ENCODE results near the gene RNF121. TPM values are rescaled to one million over a fixed set of nuclear protein-coding genes. Genes with fewer than 3 reads are reported as not detected.
"Not testable (repeated sequence)": the region's sequence is repeated elsewhere in the genome, so short reads cannot be mapped to it uniquely, and the experiment has no call there.

Gene RNF121
- 86.8 and 101 TPM in 2 replicates for total RNA-seq

DNA sequence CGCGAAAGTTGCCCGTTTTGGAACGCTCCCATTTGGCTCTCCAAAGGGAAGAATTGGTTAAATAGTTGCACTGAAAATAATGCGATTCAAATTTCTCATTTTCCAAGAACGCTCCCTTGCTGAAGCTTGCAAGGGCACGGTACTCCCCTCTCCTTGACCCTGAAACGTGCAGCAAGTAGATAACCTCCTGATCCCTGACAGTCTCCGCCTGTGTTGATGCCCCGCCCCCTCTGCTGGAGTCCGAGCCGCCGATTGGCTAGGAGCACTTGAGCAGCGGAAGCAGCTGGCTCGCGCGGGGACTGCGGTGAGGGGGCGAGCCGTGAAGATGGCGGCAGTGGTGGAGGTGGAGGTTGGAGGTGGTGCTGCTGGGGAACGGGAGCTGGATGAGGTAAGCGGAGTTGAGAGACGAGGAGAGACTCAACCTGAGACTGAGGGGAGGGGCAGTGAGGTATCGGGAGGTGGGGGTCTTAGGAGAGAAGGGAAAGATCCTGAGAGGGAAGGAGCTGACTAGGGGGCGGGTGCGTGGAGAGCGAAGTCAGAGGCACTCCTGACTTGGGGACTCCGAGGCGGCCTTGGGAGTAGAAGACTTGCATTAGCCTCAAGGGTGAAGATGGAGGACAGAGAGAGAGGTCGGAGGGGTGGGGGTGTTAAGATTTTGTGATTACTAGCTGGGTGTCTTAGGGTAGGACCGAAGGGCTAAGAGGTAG, at the start of gene RNF121:
RNF121 (plus strand) TSS at position 310 of the 707 bp plus-strand sequence; CDS start at position 326, 16 bp downstream.
- DNase-seq (ENCODE audit: low read depth, low spot score) = peak; percentile 84

DNA sequence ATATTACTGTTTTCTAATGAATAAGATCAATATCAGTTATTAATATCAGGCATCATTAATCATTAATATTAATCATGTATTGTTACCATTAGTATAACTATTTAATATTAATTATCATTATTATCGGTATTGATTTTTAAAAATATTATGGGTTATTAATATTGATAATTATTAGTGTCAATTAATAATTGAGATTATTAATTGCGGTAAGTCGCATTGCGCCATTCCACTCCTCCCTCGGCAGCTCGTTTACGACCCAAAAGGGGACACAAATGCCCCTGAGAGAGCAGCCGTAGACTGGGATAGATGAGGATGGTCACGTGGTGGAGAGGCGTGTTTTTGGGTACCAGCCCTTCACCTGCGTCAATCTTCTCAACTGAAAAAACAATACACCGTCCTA, 43.0 kb upstream of the RNF121 start:
- DNase-seq (ENCODE audit: low read depth, low spot score) = not testable (repeated sequence)

DNA sequence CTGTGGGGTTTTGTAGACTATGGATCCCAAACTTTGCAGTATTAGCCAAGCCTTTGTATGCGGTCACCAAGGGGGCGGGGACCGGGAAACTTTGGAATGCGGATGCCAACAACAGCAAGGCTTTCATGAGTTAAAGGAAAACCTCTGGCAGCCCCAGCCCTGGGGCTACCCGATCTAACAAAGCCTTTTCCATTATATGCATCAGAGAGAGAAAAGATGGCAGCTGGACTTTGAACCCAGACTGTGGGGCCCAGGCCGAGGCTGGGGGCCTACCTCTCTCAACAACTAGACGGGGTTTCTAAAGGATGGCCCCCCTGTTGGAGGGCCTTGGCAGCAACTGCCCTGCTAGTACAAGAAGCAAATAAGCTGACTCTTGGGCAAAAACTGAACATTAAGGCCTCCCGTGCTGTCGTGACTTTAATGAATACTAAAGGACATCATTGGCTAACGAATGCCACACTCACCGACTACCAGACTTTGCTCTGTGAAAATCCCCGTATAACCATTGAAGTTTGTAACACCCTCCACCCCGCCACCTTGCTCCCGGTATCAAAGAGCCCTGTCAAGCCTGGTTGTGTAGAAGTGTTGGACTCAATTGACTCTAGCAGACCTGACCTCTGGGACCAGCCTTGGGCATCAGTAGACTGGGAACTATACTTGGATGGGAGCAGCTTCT, 40.4 kb upstream of the RNF121 start:
- DNase-seq (ENCODE audit: low read depth, low spot score) = not testable (repeated sequence)

DNA sequence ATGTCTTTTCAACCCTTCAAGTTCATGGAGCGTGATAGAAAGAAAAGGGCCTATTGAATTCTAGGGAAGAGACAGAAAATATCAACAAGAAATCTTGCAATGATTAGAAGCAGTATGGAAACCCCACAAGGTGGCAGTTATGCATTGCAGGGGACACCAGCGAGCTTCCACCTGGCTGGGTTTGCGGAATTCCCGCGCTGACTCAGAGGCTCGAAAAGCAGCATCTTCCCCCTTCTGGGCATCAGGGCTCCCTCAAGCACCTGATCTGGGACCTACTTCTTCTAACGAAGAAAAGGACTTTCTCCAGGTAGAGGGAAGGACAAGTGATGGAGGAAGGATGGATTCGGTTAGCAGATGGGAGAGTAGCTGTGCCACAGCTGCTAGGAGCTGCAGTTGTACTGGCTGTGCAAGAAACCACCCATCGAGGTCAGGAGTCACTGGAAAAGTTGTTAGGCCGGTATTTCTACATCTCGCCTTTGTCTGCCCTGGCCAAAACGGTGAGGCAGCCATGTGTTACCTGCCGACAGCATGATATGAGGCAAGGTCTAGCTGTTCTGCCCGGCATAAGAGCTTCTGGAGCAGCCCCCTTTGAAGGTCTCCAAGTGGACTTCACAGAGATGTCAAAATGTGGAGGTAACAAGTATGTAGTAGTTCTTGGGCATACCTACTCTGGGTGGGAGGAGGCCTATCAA, 39.5 kb upstream of the RNF121 start:
- DNase-seq (ENCODE audit: low read depth, low spot score) = not testable (repeated sequence)

DNA sequence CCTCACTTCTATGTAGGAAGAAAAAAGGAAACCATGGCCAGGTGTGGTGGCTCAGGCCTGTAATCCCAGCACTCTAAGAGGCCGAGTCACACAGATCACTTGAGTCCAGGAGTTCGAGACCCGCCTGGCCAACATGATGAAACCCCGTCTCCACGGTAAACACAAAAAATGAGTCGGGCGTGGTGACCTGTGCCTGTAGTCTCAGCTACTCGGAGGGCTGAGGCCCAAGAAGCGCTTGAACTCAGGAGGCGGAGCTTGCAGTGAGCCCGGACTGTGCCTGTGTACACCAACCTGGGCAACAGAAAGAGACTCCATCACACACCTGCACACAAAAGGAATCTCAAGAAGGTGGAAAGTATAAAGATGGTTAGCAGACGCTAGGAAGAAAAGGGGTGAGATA, 32.9 kb upstream of the RNF121 start:
- no peak for DNase-seq (ENCODE audit: low read depth, low spot score)

DNA sequence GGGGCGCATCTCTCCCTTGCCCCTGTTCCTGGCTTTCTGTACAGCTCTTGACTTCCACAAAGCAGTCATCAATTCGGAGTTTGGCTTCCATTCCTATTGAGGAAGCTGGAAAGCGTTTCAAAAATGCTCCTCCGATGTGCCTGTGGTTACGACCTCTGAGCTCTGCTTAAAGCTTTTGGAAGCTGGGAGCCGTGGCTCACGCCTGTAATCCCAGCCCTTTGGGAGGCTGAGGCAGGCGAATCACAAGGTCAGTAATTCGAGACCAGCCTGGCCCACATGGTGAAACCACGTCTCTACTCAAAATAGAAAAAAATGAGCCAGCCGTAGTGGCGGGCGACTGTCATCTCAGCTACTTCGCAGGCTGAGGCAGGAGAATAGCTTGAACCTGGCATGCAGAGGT, 27.7 kb upstream of the RNF121 start:
- not testable (repeated sequence) for DNase-seq (ENCODE audit: low read depth, low spot score)

DNA sequence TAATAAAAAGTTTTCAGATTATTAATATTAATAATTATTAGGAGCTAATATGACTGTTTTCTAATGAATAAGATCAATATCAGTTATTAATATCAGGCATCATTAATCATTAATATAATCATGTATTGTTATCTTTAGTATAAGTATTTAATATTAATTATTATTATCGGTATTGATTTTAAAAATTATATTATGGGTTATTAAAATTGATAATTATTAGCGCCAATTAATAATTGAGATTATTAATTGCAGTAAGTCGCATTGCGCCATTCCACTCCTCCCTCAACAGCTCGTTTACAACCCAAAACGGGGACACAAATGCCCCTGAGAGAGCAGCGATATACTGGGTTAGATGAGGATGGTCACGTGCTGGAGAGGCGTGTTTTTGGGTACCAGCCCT, 20.6 kb upstream of the RNF121 start:
- no peak for DNase-seq (ENCODE audit: low read depth, low spot score)

DNA sequence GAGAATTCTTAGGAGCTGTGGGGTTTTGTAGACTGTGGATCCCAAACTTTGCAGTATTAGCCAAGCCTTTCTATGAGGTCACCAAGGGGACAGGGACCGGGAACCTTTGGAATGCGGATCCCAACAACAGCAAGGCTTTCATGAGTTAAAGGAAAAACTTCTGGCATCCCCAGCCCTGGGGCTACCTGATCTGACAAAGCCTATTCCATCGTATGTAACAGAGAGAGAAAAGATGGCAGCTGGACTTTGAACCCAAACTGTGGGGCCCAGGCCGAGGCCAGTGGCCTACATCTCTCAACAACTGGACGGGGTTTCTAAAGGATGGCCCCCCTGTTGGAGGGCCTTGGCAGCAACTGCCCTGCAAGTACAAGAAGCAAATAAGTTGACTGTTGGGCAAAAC, 18.1 kb upstream of the RNF121 start:
- DNase-seq (ENCODE audit: low read depth, low spot score) = not testable (repeated sequence)

DNA sequence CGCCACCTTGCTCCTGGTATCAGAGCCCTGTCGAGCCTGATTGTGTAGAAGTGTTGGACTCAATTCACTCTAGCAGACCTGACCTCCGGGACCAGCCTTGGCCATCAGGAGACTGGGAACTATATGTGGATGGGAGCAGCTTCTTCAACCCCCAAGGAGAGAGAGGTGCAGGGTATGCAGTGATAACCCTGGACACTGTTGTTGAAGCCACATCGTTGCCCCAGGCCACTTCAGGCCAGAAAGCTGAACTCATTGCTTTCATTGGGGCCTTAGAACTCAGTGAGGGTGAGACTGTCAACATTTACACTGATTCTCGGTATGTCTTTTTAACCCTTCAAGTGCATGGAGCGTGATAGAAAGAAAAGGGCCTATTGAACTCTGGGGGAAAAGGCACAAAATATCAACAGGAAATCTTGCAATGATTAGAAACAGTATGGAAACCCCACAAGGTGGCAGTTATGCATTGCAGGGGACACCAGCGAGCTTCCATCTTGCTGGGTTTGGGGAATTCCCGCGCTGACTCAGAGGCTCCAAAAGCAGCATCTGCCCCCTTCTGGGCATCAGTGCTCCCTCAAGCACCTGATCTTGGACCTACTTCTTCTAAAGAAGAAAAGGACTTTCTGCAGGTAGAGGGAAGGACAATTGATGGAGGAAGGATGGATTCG, 17.4 kb upstream of the RNF121 start:
- DNase-seq (ENCODE audit: low read depth, low spot score) = not testable (repeated sequence)

DNA sequence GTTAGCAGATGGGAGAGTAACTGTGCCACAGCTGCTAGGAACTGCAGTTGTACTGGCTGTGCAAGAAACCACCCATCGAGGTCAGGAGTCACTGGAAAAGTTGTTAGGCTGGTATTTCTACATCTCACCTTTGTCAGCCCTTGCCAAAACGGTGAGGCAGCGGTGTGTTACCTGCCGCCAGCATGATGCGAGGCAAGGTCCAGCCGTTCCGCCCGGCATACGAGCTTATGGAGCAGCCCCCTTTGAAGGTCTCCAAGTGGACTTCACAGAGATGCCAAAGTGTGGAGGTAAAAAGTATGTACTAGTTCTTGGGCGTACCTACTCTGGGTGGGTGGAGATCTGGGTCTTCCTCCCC, 16.9 kb upstream of the RNF121 start:
- DNase-seq (ENCODE audit: low read depth, low spot score) = not testable (repeated sequence)

DNA sequence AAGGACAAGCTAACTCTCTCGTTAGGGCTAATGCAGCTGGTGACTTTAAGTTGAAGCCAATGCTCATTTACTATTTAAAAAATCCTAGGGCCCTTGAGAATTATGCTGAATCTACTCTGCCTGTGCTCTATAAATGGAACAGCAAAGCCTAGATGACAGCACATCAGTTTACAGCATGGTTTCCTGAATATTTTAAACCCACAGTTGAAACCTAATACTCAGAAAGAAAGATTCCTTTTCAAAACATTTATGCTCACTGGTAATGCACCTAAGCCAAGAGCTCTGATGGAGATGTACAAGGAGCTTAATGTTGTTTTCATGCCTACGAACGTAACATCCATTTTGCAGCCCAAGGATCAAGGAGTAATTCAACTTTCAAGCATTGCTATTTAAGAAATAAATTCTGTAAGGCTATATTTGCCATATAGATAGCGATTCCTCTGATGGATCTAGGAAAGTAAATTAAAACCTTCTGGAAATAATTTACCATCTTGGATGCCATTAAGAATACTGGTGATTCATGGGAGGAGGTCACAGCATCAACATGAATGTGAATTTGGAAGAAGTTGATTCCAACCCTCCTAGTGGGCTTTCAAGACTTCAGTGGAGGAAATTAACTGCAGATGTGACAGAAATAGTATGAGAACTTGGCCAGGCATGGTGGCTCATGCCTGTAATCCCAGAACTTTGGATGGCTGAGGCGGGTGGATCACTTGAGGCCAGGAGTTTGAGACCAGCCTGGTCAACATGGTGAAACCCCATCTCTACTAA, 14.9 kb upstream of the RNF121 start:
- no peak for DNase-seq (ENCODE audit: low read depth, low spot score)

DNA sequence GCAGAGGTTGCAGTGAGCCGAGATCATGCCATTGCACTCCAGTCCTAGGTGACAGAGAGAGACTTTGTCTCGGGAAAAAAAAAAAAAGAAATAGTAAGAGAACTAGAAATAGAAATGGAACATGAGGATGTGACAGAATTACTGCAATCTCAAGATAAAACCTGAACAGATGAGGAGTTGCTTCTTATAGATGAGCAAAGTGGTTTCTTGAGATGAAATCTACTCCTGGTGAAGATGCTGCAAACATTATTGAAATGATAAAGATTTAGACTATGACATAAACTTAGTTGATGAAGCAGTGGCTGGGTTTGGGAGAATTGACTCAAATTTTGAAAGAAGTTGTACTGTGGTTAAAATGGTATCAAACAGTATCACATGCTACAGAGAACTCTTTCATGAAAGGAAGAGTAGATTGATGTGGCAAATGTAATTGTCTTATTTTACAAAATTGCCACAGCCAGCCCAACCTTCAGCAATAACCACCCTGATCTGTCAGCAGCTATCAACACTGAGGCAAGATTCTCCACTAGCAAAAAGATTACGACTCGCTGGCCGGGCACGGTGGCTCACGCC, 14.1 kb upstream of the RNF121 start:
- DNase-seq (ENCODE audit: low read depth, low spot score) = no peak

DNA sequence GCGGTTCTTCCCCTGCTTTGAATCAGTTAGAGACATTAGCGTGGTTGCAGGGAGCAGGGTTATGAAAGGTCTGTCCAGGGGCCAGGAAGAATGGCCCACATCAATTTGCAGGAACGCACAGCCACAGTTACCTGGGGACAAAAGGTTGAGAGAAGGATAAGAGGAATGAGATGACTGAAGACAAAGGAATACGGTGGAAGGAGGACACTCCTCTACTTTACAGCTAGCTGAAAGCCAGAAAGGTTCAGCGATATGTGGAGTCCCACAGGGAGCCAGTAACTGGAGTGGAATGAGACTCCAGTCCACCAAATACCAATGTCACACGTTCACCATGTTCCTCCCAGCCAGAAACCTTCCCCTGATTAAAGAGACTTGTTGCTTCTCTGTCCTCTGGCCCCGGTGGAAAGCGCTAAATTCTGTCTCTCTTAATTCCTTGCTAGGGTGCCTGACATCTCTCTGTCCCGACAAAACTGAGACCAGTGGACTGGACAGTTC, 11.2 kb upstream of the RNF121 start:
- no peak for DNase-seq (ENCODE audit: low read depth, low spot score)

DNA sequence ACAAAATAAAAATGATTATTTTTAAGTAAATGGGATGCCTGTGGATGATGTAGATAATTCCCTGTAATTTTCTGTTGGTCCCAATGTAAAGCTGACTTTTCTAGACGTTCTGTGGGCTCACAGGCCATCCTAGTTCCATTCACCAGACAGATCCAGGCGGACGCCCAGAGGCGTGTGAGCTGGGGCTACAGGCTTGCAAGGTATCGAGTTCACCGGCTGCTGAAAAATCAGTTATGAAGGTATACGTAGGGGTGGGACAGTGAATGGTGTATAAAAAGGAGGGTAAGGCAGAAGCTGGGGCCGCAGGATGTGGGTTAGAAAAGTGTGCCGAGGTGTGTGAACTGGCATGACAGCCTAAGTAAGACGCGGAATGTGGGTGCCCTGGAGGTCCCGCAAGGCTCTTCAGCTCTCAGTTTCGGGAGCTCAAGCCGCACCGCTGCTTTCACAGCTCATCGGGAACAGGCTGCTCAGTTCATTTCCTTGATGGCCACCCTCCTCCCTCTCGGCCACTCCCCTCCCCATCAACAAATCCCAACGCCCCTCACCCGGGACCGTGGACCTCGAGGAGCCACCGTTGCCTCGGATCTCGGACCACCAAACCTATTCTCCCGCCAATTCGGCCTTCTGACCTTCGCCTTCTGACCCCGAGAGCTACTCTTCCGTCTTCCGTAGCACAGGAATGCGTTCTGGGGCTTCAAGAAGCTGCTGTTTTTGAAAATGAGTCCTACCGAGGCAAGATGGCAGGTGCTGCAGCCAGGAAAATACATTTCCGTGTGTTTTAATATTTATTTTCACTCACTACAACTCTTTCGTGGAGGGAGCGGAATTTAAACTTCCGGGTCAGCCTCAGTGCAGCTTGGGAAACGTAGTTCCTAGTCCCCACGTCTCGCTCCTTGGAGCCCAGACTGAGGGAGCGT, 768 bp upstream of the RNF121 start, which contains the start of gene XNDC1N:
XNDC1N (minus strand) TSS at position 775 of the 917 bp plus-strand sequence. CDS start 5,241 bp downstream, outside the sequence.
- peak; percentile 63 for DNase-seq (ENCODE audit: low read depth, low spot score)

DNA sequence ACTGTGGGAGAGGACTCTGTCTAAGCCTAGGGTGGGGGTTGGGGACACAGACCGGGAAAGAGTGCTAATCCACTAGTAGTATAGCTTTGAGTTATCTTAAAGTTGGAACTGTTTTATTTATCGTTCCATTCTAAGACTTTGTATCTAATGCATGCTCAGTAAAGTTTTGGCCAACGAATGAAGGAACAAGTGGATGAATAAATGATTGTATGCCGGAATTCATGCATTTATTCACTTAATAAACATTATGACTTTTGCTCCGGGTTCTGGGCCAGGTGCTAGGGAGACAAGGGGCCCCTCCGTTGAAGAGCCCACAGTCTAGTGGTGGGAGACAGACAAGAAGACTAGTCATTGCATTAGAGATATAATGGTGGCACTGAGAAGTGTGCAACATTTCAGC, 645 bp downstream of the RNF121 start:
- no peak for DNase-seq (ENCODE audit: low read depth, low spot score)

DNA sequence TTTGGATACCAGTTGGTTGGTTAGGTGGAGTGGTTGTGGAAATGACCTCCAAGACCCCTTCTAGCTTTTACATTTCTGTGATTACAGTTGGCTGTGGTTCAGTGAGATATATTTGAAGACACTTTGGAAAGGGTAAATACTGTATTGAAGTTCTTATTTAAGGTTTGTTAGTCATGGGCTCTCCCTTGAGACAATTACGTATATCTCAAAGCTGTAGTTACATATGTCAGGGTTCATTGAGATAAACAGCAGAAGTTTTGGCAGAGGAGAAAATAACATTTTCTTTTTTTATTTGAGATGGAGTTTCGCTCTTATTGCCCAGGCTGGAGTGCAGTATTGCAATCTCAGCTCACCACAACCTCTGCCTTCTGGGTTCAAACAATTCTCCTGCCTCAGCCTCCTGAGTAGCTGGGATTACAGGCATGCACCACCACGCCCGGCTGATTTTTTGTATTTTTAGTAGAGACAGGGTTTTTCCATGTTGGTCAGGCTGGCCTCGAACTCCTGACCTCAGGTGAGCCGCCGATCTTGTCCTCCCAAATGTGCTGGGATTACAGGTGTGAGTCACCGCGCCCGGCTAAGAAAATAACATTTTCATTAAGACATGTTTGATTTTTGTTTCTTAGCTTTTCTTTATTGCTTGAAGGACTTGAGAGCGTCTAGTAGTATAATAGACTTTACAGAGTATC, 1.9 kb downstream of the RNF121 start:
- DNase-seq (ENCODE audit: low read depth, low spot score) = no peak

DNA sequence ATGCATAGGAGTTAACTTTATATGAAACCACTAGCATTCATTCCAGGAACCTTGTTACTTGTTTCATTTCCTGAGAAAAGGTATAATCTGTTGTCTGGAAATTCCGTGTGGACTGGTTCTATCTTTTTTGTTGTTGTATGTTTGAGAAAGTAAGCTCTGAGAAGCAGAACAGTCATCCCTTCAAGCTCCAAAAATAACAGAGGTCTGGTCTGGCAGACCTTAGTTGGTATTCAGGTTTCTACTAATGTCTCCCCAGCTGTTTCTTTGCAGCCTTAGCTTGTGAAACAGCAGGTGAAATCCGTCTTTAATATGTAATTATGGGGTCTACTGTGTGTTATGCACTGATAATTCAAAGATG, 2.4 kb downstream of the RNF121 start:
- DNase-seq (ENCODE audit: low read depth, low spot score) = no peak

DNA sequence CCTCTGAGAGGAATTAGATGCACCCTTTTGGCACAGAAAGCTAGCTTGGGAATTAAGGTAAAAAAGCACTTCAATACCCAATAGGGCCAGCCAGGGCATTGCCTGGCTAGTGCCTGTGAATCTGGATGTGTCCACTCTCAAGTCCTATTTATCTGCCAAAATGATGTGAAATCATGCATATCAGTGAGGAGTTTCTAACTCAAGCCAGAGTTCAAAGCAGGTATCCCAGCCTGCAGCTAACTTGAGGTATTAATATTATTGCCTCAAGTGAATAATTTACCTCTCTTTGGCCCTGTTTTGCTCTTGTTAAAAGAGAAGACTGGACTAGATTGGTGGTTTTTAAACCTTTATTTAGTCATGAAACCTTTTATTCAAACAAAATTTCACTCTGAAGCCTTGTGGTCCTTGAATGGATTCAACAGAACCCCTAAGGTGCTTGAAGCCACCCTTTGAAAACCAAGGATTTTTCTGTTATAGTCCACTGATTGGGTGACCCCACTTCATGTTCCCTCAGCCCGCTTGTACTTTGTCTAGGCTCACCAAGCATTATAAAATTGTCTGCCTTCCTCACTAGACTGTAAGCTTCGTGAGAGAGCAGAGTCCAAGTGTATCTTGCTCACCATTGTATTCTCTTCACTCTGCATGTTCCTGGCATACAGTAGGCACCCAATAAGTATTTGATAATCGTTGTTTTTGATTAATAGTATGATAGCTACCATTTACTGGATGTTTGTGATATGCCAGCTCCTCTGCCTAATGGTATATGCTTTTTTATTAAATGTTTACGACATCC, 4.5 kb downstream of the RNF121 start:
- DNase-seq (ENCODE audit: low read depth, low spot score) = no peak
